Stimulated activated CD4-positive, alpha-beta T cell treated with anti-CD3 and anti-CD28 coated beads, Interleukin-1b, Interleukin-23, amount 100 ng/mL, for 4 hours (primary cell): ENCODE data around the gene SLC49A3.
"Not testable (repeated sequence)": the region's sequence is repeated elsewhere in the genome, so short reads cannot be mapped to it uniquely, and the experiment has no call there.

Experiments
- DNase-seq, 2 donors: peaks; one replicate each; pipeline ENCODE4 v3.0.0-alpha.2; 2020; ENCODE audit warnings: low read depth in 2 of 2

The SLC49A3 gene

GRCh38 chr4:681736-682451 is 7.1 kb downstream of the SLC49A3 start:
- no peak for DNase-seq

GRCh38 chr4:680928-681645 is 7.9 kb downstream of the SLC49A3 start:
- DNase-seq: no peak

- DNase-seq: no peak
Measured at GRCh38 chr4:680551-680927, 8.4 kb downstream of the SLC49A3 start.

DNA sequence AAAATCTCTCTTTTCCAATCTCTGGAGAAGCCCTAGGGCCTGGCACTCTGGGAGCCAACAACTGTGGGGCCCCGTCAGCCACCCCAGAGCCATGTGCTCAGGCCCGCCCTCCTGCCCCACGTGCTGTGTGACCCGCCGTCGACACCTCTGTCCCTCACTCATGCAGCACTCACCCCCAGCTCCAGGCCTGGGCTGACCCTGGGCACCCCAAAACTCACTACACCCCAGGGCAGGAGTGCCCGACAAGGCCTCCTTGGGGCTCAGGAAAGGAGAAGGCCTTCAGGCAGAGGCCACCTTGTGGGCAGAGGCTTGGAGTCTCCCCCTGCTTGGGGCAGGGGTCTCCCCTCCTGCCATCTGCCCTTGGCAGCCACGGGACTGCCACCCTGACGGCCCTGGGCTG is 8.9 kb downstream of the SLC49A3 start:
- no peak for DNase-seq

- no peak for DNase-seq
Measured at GRCh38 chr4:679629-680028, 9.3 kb downstream of the SLC49A3 start.

DNA sequence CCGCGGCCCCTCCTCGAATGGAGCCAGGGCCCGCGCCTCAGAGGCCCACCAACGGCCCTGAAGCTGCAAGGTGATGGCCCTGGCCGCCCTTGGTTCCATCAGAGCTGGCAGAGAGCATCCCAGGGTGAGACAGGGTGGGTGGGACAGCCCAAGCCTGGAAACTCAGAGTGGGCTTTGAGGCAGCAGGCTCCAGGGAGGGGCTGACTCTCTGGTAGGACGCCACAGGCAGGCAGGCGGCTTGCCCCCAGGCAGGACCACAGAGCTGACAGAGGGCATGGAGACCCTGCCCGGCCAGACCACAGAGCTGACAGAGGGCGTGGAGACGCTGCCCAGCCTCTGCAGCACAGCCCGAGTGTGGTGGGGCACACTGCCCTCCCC is 9.9 kb downstream of the SLC49A3 start:
- DNase-seq: no peak

DNA sequence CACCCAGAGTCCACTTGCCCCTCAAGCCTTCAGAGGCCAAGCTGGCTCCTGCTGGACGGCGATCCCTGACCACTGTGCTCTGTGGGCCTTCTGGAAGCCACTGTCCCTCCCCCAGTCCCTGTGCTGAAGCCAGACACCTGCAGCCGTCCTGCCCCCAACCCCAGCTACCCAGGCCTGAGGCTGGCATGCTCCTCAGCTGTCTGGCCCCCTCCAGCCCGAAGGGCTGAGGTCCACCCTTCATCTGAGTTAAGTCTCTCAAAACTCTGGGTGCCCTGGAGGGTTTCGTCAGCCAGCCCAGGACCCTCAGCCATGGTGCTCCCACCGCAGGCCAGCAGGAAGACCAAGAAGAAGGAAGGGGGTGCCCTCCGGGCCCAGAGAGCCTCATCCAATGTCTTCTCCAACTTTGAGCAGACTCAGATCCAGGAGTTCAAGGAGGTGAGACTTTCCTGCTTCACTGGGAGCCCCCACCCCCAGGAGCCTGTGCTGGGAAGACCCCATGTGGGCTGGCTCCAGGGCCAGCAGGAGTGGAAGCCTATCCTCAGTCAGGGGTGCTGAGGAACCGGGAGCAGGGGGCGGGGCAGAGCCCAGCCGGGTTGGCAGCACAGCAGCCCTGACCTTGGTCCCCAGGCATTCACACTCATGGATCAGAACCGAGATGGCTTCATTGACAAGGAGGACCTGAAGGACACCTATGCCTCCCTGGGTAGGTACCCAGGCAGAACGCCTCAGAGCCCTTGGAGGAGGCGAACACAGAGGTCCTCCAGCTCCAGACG is 10.4 kb downstream of the SLC49A3 start:
- DNase-seq: no peak

DNA sequence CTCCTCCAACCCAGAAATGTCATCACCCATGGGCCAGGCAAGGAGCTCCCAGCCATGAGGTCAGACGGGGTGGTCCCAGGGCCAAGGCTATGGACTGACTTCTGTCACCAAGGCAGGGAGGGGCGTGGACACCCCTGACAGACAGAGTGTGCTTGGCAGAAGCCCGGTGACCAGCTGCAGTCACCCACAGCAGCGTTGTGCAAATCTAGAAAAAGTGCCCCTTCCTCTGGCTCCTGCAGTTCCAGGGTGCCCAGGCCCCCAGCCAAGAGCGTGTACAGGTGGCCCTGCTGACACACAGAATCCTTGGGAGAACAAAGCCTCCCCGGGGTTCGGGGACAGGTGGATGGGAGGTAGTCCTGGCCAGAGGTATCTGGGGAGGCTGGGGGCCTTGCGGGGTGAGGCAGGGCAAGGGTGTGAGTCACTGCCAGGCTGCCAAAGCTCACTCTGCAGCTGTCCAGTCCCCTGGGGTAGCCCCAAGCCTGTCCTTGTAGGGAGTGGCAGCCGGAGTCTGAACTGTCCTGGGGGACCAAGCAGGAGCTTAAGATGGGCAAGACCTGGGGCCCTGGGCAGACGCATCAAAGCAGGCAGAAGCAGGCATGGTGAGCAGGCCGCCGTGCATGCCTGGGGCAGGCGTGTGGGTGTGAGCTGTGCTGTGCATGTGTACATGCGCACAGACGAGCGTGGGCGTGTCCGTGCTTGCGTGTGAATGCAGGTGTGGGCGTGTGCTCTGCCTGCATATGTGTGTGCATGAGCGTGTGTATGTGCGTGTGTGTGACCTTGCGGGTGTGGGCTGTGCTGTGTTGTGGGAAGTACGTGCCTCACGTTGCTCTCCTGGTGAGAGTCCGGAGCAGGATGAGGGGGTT is 11.3 kb downstream of the SLC49A3 start:
- DNase-seq: no peak

- no peak for DNase-seq
Measured at GRCh38 chr4:676871-677235, 12.1 kb downstream of the SLC49A3 start.

DNA sequence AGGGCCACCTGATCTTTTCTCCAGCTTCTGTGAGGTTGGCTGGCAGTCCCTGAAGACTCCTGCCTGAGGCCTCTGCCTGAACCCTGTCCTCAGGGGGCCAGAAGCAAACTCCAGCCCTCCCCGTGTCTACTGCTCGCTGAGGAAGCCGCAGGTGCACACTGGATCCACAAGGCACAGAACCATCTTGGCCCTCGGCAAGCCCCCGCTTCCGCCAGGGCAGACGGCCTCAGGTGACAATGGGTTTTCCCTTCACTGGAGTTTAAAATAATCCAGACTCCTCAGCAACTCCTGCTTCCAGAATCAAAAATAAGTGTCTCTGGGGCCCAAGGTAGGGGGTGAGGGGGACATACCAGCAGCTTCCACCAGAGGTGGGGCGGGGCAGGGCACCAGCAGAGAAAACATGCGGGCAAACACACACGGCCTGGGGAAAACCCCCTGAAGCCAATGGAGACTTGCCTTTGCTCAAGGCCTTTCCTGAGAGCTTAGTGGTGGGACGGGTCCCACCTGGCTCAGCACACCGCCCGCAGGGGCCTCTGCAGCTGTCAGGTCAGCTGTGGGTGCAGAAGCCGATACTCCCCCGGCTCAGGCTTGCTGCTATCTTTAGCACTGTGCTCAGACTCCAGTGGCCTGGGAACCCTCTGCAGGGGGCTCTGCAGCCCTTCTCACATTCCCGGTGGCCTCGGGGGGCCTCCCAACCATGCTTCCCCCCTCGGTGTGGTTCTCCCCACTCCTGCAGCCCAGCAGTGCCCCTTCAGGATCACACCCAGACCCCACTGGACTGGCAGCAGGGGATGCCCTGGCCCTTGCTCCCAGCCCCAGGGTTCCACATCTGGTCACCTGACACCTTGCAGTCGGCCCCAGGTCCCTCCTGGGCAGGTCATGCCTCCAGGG is 12.7 kb downstream of the SLC49A3 start:
- no peak for DNase-seq

DNA sequence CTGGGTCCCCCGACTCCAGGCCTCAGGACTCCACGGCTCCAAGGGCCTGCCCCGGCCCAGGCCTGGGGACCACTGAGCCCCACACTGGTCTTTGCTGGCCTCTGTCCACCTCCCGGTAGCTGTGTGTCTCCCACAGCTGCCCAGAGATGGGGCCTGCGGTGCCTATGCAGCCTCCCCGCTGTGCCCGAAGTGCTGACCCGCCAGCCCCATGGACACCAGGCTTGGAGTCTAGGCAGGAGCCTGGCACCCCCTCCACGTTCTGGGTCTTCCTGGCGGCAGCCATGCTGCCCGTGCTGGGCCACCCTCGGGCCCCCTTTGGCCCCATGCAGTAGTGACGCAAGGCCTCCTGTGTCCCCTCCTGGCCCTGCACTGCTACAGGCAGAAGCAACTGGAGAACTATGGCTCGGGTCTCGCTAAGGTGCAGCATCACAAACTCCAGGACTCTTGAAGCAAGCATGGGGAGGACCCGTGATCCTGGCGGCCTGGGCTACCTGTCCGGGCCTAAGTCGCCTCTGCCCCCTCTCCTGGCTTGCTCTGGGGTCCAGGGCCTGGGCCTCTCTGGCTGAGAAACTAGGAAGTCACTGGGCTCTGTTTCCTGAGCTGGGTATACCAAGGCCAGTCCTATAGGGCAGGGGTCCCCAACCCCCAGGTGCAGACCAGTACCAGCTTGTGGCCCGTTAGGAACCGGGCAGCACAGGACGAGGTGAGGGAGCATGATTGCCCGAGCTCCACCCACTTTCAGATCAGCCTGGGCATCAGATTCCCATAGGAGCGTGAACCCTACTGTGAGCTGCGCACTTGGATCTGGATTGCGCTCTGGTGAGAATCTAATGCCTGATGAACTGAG is 13.7 kb downstream of the SLC49A3 start:
- DNase-seq: no peak

GRCh38 chr4:674172-675035 is 14.5 kb downstream of the SLC49A3 start, which contains the start of the genes ATP5ME and MYL5:
Gene ATP5ME (minus strand): TSS chr4:674276. CDS start chr4:674247, 29 bp downstream.
Gene MYL5 (plus strand): TSS chr4:674542. CDS start chr4:678027, 3,485 bp downstream.
- DNase-seq: peak; percentile 97 to 99

GRCh38 chr4:673349-674091 is 15.4 kb downstream of the SLC49A3 start:
- no peak for DNase-seq

GRCh38 chr4:671769-672168 is 17.2 kb downstream of the SLC49A3 start:
- DNase-seq: no peak

DNA sequence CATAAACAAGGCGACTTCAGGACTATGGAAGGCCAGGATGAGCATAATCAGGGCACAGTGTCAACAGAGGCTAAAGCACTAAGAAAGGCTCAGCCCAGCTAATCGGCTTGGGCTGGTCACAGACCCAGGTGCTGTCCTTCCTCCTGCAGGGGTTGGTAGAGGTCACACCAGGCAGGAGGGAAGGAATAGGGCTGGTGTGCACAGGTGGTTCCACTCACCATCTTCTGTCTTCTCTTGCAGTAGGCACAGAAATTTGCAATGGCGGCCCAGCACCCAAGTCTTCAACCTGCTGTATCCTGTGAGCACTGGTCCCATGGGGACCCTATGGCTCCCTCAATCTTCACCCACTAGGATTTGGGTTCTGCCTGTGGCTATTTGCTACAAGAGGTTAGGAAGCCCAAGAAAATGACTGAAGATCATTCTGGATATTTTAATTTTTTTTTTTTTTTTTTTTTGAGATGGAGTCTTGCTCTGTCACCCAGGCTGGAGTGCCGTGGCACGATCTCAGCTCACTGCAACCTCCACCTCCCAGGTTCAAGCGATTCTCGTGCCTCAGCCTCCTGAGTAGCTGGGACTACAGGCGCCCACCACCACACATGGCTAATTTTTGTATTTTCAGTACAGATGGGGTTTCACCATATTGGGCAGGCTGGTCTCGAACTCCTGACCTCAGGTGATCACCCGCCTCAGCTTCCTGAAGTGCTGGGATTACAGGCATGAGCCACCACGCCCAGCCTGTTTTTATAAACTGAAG is 19.0 kb downstream of the SLC49A3 start:
- DNase-seq: not testable (repeated sequence)

GRCh38 chr4:668219-668618 is 20.7 kb downstream of the SLC49A3 start:
- not testable (repeated sequence) for DNase-seq

- DNase-seq: no peak
Measured at GRCh38 chr4:667545-667925, 21.4 kb downstream of the SLC49A3 start.
